Spleen (tissue), 11 donors: ENCODE measurements around the gene DAZAP1. TPM values are rescaled to one million over a fixed set of nuclear protein-coding genes. Genes with fewer than 3 reads are reported as not detected.
"Not testable (repeated sequence)": the region's sequence is repeated elsewhere in the genome, so short reads cannot be mapped to it uniquely, and the experiment has no call there.

ENCODE experiments used
- DNase-seq: peaks from one replicate; pipeline ENCODE4 v3.0.0-alpha.2; 2020
- H3K27ac ChIP-seq, 8 donors: fragments of 200-600 bp; sonication (generic) in 7 of 8; 1 replicate in 4 of 8; 2 replicates in 4 of 8; pipeline versions ENCODE4 v1.5.0 to v1.8.0; 2016 to 2021; ENCODE audit warnings: inconsistent platforms in 4 of 8, mild to moderate bottlenecking in 4 of 8, moderate library complexity in 1 of 8
- H3K27me3 ChIP-seq, 7 donors: fragments of 200-600 bp; sonication (generic) in 6 of 7; replicated peaks in 1 of 7; 1 replicate in 4 of 7; 2 replicates in 3 of 7; pipeline versions ENCODE4 v1.5.0 to v1.8.0; 2016 to 2021; ENCODE audit warnings: inconsistent platforms in 3 of 7, mild to moderate bottlenecking in 1 of 7
- H3K36me3 ChIP-seq, 6 donors: fragments of 200-600 bp; sonication (generic) in 5 of 6; 1 replicate in 4 of 6; 2 replicates in 2 of 6; pipeline versions ENCODE4 v1.5.0 to v1.8.0; 2016 to 2021; ENCODE audit warnings: inconsistent platforms in 2 of 6
- H3K4me1 ChIP-seq, 6 donors: fragments of 200-600 bp; sonication (generic) in 5 of 6; 1 replicate in 3 of 6; 2 replicates in 3 of 6; pipeline versions ENCODE4 v1.5.0 to v1.8.0; 2016 to 2021; ENCODE audit warnings: inconsistent platforms in 3 of 6
- H3K4me3 ChIP-seq, 8 donors: fragments of 200-600 bp; sonication (generic) in 7 of 8; 1 replicate in 4 of 8; 2 replicates in 4 of 8; pipeline versions ENCODE4 v1.5.0 to v1.8.0; 2016 to 2021; ENCODE audit warnings: inconsistent platforms in 4 of 8, mild to moderate bottlenecking in 4 of 8, moderate library complexity in 2 of 8
- H3K9me3 ChIP-seq, 8 donors: fragments of 200-600 bp; sonication (generic) in 7 of 8; 1 replicate in 4 of 8; 2 replicates in 4 of 8; pipeline versions ENCODE4 v1.5.0 to v1.8.0; 2016 to 2021; ENCODE audit warnings: inconsistent platforms in 4 of 8
- POLR2A ChIP-seq, 3 donors: fragments of 450-650 bp; IDR thresholded peaks; one replicate each; pipeline ENCODE4 v1.5.1; 2017; ENCODE audit warnings: antibody characterized with exemption in 3 of 3, mild to moderate bottlenecking in 1 of 3
- POLR2AphosphoS5 ChIP-seq, 3 donors: sonication (generic); formaldehyde crosslinking; IDR thresholded peaks; one replicate each; pipeline ENCODE4 v1.5.1; 2017; ENCODE audit warnings: antibody characterized with exemption in 3 of 3
- WGBS, 5 donors: extraction: QIAGEN DNeasy Blood & Tissue Kit in 3 of 5; methylation state at CpG; one replicate each; pipeline versions ENCODE4 v1.1.5 to v1.1.7; 2013 to 2018; 5-methylcytosine and 5-hydroxymethylcytosine counted together
- intact Hi-C: fragments of 100-400 bp; cut with DNase I; formaldehyde crosslinking; loops from one replicate; pipeline ENCODE4 v1.15.0; 2023; ENCODE audit warnings: low total_unique reads
- polyA plus RNA-seq, 3 donors: library from polyadenylated mRNA; stranded (reverse); fragments of 200-250 nt; gene quantifications; one replicate each; pipeline ENCODE4 v1.2.1, GENCODE V29; 2013
- total RNA-seq, 7 donors: library from RNA; depleted of rRNA in 3 of 7; stranded (reverse); fragments of >200 nt in 3 of 7; fragmentation: NEBNext Ultra II Directional in 4 of 7; extraction: Animal tissue kit (Norgen Biotek cat#: 25700) in 4 of 7; gene quantifications; one replicate each; pipeline versions ENCODE4 v1.1.0 to v1.2.1, GENCODE V29; 2016 to 2021
- TF ChIP-seq, protein P1 (sequence below), 11 experiments: fragments of 200-600 bp in 7 of 11; fragments of 450-650 bp in 4 of 11; sonication (generic) in 4 of 11; IDR thresholded peaks in 8 of 11; conservative IDR thresholded peaks in 3 of 11; 1 replicate in 7 of 11; 2 replicates in 4 of 11; pipeline versions ENCODE4 v1.4.0 to v1.8.0; 2016 to 2021; ENCODE audit warnings: antibody characterized with exemption in 11 of 11, inconsistent platforms in 4 of 11, mild to moderate bottlenecking in 1 of 11
- donor health status: healthy with polysubstance abuse.
- donor health status: DM: no; HTN: no; CAD: no; lungs with moderate emphysema.
- donor health status: DM: no; HTN: no; CAD: no.
- donor health status: Bipolar disorder and iron deficiency.
- donor health status: healthy.
- donor health status: DM: no; HTN: no; CAD: no.
- donor health status: DM: yes; HTN: yes; CAD: no.

Gene DAZAP1
- total and polyA plus RNA-seq, 10 donors, result 43.8 to 137 (median 99.6) TPM

DNA sequence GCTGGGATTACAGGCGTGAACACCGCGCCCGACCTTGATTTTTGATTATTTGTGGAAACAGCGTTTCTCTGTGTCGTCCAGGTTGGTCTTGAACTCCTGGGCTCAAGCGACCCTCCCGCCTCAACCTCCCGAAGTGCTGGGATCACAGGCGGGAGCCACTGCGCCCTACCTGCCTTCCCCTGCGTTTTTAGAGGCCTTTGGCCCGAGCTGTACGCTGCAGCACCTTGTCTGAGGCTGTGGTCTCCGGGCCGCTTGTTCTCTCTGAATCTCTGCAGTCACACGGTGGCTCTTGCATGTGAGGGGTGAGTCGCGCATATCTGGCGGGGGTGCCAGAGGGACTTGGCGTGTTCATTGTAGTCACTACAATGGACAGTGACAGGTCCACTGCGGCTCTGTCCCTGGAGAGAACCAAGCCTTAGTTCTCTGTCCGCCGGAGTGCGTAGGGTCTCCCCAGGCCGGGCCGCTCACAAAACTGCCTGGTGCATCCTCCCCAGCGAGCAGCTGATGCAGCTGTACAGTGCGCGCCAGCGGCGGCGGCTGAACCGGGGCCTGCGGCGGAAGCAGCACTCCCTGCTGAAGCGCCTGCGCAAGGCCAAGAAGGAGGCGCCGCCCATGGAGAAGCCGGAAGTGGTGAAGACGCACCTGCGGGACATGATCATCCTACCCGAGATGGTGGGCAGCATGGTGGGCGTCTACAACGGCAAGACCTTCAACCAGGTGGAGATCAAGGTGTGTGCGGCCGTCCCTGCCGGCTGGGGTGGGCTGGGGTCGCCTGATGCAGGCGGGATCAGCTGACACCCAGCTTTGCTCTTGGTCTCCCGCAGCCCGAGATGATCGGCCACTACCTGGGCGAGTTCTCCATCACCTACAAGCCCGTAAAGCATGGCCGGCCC lies 32.4 kb downstream of the DAZAP1 start:
- WGBS, 5 donors, result 76 to 87% (median 81%) methylated on average over 28 to 57 of the region's 57 CpGs
- intact Hi-C loops, H3K27me3 ChIP-seq, DNase-seq, H3K9me3 ChIP-seq: not testable (repeated sequence)
- peak in 1 of 3 donors; percentile 36 for TF ChIP-seq POLR2AphosphoS5 (IDR thresholded peaks at IDR 0.05)
- Histone ChIP-seq H3K4me1 (peaks cover 16 to 59% (median 38%) of the 10 kb centered on the region in 6 donors), H3K27ac (peak overlapping the region in 4 of 8 donors; percentile 90 to 97 (median 92)), H3K4me3 (peak overlapping the region; percentile 61 to 97 (median 76)), H3K36me3 (peaks cover 9 to 58% (median 39%) of the 10 kb centered on the region in 6 donors)

DNA sequence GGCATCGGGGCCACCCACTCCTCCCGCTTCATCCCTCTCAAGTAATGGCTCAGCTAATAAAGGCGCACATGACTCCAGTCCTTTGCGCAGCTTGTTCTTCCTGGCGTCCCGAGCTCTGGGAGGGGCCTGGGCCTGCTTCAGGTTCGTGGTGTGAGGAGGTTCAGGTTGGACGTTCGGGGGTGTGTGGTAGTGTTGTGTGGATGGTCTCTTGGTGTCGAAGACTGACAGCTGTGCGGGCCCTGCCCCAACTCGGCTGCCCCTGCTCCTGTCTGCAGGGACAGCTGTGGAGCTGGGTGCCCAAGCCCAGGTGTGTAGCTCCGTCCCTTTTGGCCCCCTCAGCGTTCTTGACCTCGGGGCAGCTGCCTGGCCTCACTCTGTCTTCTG lies 33.0 kb downstream of the DAZAP1 start:
- Histone ChIP-seq H3K9me3 (no peaks in the 10 kb centered on the region), H3K36me3 (peaks cover 9 to 52% (median 34%) of the 10 kb centered on the region in 6 donors), H3K4me1 (peaks cover 22 to 59% (median 45%) of the 10 kb centered on the region in 6 donors), H3K4me3 (peak overlapping the region in 1 of 8 donors; percentile 83), H3K27ac (peak overlapping the region in 1 of 8 donors; percentile 4), H3K27me3 (peaks cover 0 to 9% (median 2%) of the 10 kb centered on the region in 7 donors)
- 86 to 92% (median 90%) methylated on average over 13 to 15 of the region's 15 CpGs for WGBS, 5 donors
- no peak for DNase-seq
- TF ChIP-seq, protein P1, sequence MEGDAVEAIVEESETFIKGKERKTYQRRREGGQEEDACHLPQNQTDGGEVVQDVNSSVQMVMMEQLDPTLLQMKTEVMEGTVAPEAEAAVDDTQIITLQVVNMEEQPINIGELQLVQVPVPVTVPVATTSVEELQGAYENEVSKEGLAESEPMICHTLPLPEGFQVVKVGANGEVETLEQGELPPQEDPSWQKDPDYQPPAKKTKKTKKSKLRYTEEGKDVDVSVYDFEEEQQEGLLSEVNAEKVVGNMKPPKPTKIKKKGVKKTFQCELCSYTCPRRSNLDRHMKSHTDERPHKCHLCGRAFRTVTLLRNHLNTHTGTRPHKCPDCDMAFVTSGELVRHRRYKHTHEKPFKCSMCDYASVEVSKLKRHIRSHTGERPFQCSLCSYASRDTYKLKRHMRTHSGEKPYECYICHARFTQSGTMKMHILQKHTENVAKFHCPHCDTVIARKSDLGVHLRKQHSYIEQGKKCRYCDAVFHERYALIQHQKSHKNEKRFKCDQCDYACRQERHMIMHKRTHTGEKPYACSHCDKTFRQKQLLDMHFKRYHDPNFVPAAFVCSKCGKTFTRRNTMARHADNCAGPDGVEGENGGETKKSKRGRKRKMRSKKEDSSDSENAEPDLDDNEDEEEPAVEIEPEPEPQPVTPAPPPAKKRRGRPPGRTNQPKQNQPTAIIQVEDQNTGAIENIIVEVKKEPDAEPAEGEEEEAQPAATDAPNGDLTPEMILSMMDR (IDR thresholded peaks at IDR 0.05 in 8 of 11, conservative IDR thresholded peaks at IDR 0.05 in 3 of 11), result no peak
- TF ChIP-seq POLR2AphosphoS5 (IDR thresholded peaks at IDR 0.05), result no peak
- no peak for TF ChIP-seq POLR2A (IDR thresholded peaks at IDR 0.05)
- intact Hi-C loops, result no loop called here

DNA sequence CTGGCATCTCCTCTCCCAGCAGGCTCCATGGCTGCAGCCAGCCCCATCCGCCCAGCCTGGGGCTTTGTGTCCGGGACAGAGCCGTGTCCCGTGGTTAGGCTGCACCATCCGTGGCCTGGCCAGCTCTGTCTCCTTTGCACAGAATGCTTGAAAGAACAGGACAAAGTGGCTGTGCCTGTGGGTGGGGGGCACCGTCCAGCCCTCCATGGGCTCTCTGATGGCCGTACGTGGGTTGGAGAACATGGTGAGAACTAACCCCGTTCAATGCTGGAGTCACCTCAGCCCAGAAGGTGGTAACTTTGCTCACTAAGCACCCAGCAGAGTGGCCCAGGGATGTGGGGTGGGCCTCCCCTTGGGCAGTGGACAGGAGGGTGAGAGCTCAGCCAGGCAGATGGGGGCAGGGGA lies 33.6 kb downstream of the DAZAP1 start:
- no peak overlapping the region for H3K27ac ChIP-seq
- H3K4me3 ChIP-seq, result no peak overlapping the region
- H3K36me3 ChIP-seq, result peaks cover 9 to 46% (median 32%) of the 10 kb centered on the region in 6 donors
- peaks cover 25 to 62% (median 51%) of the 10 kb centered on the region in 6 donors for H3K4me1 ChIP-seq
- no peaks in the 10 kb centered on the region for H3K9me3 ChIP-seq
- no peak for DNase-seq
- 91 to 94% (median 92%) methylated on average over 9 of the region's 9 CpGs for WGBS, 5 donors
- TF ChIP-seq, protein P1 (IDR thresholded peaks at IDR 0.05 in 8 of 11, conservative IDR thresholded peaks at IDR 0.05 in 3 of 11), result no peak
- TF ChIP-seq POLR2AphosphoS5 (IDR thresholded peaks at IDR 0.05), result peak in 1 of 3 donors; percentile 42
- H3K27me3 ChIP-seq, result peaks cover 0 to 15% (median 9%) of the 10 kb centered on the region in 7 donors
- intact Hi-C loops, result no loop called here

DNA sequence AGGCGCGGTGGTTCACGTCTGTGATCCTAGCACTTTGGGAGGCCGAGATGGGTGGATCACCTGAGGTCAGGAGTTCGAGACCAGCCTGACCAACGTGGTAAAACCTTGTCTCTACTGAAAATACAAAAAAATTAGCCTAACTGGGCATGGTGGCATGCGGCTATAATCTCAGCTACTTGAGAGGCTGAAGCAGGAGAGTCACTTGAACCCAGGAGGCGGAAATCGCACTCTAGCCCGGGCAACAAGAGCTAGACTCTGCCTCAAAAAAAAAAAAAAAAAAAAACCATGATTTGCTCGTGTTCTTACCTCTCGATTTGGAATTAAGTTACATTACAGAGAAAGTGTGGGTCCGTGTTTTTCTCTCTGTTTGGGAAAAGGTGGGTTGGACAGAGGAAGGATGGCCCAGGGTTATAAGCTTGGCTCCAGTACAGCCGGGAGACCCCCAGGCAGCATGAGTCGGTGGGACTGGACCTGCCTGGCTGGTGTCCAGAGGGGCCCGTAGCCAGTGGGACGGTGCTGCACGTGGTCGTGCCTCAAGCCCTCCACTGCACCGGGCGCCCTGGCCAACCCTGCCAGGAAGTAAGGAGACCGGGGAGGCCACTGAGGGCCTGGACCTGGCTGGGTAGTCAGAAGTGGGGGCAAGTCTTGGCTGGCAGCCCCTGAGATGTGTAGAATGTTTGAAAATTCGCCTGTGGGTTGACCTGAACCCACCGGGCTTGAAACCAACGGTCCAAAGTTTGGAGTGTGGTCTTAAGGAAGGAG lies 34.5 kb downstream of the DAZAP1 start:
- TF ChIP-seq POLR2A (IDR thresholded peaks at IDR 0.05) (no peak), POLR2AphosphoS5 (IDR thresholded peaks at IDR 0.05) (peak in 2 of 3 donors; percentile 12 to 56)
- TF ChIP-seq, protein P1 (IDR thresholded peaks at IDR 0.05 in 8 of 11, conservative IDR thresholded peaks at IDR 0.05 in 3 of 11), result no peak
- DNase-seq, result no peak
- Histone ChIP-seq H3K27me3 (peaks cover 6 to 23% (median 17%) of the 10 kb centered on the region in 7 donors), H3K27ac (no peak overlapping the region), H3K4me1 (peaks cover 32 to 71% (median 59%) of the 10 kb centered on the region in 6 donors), H3K4me3 (no peak overlapping the region), H3K9me3 (no peaks in the 10 kb centered on the region), H3K36me3 (peaks cover 9 to 43% (median 32%) of the 10 kb centered on the region in 6 donors)
- intact Hi-C loops, result no loop called here
- 87 to 95% (median 92%) methylated on average over 25 of the region's 25 CpGs for WGBS, 5 donors
